Neural progenitor cell (in vitro differentiated cells): Measurements from ENCODE around the gene ANKRD35. TPM values are rescaled to one million over a fixed set of nuclear protein-coding genes. Genes with fewer than 3 reads are reported as not detected.
A peak's percentile ranks its signal among the peaks of the same experiment; 100 is the strongest.

Experiments
- DNase-seq: peaks from one replicate; pipeline ENCODE4 v3.0.0-alpha.2; 2016; ENCODE audit warnings: low spot score
- H2AFZ ChIP-seq: fragments of 200-600 bp; sonication (generic); replicated peaks from 2 replicates; pipeline ENCODE4 v1.6.1; 2016; ENCODE audit warnings: antibody characterized with exemption
- H3F3A ChIP-seq: fragments of 200-600 bp; sonication (generic); 2 replicates; pipeline ENCODE4 v1.6.1; 2016; ENCODE audit warnings: antibody characterized with exemption, low read depth
- H3K27ac ChIP-seq: fragments of 200-600 bp; sonication (generic); 2 replicates; pipeline ENCODE4 v1.5.1; 2016; ENCODE audit warnings: mild to moderate bottlenecking
- H3K27me3 ChIP-seq: fragments of 200-600 bp; sonication (generic); 2 replicates; pipeline ENCODE4 v1.6.1; 2016; ENCODE audit warnings: mild to moderate bottlenecking, moderate library complexity
- H3K36me3 ChIP-seq: fragments of 200-600 bp; sonication (generic); 2 replicates; pipeline ENCODE4 v1.5.1; 2016
- H3K4me1 ChIP-seq: fragments of 200-600 bp; sonication (generic); 2 replicates; pipeline ENCODE4 v1.6.1; 2016; ENCODE audit warnings: mixed run types
- H3K4me2 ChIP-seq: fragments of 200-600 bp; sonication (generic); 2 replicates; pipeline ENCODE4 v1.6.1; 2016
- H3K4me3 ChIP-seq: fragments of 200-600 bp; sonication (generic); 2 replicates; pipeline ENCODE4 v1.5.1; 2016
- H3K79me2 ChIP-seq: fragments of 200-600 bp; sonication (generic); 2 replicates; pipeline ENCODE4 v1.6.1; 2016; ENCODE audit warnings: low read depth
- H3K9ac ChIP-seq: fragments of 200-600 bp; sonication (generic); 2 replicates; pipeline ENCODE4 v1.6.1; 2016
- H3K9me3 ChIP-seq: fragments of 200-600 bp; sonication (generic); 2 replicates; pipeline ENCODE4 v1.5.1; 2016; ENCODE audit warnings: low read depth
- H4K20me1 ChIP-seq: fragments of 200-600 bp; sonication (generic); 2 replicates; pipeline ENCODE4 v1.6.1; 2016; ENCODE audit warnings: low read depth
- H3K27ac Mint-ChIP-seq: 3 replicates; pipeline ENCODE4 v1.8.0; 2021; ENCODE audit warnings: mixed read lengths
- H3K27me3 Mint-ChIP-seq: 2 replicates; pipeline ENCODE4 v1.8.0; 2022; ENCODE audit warnings: low read depth, mild to moderate bottlenecking, inconsistent platforms, moderate library complexity, mixed read lengths; ENCODE audit not compliant: insufficient read depth
- H3K36me3 Mint-ChIP-seq: 3 replicates; pipeline ENCODE4 v1.8.0; 2021; ENCODE audit warnings: mixed read lengths
- H3K4me1 Mint-ChIP-seq: 3 replicates; pipeline ENCODE4 v1.8.0; 2021; ENCODE audit warnings: mixed read lengths
- H3K4me3 Mint-ChIP-seq: 3 replicates; pipeline ENCODE4 v1.8.0; 2021; ENCODE audit warnings: mild to moderate bottlenecking, moderate library complexity, mixed read lengths
- H3K9me3 Mint-ChIP-seq: 3 replicates; pipeline ENCODE4 v1.8.0; 2020; ENCODE audit warnings: mixed read lengths
- CTCF ChIP-seq: fragments of 200-600 bp; sonication (generic); IDR thresholded peaks from 2 replicates; pipeline ENCODE4 v1.5.1; 2017; ENCODE audit warnings: antibody characterized with exemption, mild to moderate bottlenecking
- EZH2 ChIP-seq: fragments of 200-600 bp; sonication (generic); IDR thresholded peaks from 2 replicates; pipeline ENCODE4 v1.6.1; 2017; ENCODE audit warnings: antibody characterized with exemption, mild to moderate bottlenecking, moderate library complexity
- EZH2phosphoT487 ChIP-seq: fragments of 200-600 bp; sonication (generic); IDR thresholded peaks from 2 replicates; pipeline ENCODE4 v1.6.1; 2017; ENCODE audit warnings: antibody characterized with exemption
- total RNA-seq: library from RNA; depleted of rRNA; stranded (reverse); fragments of >200 nt; gene quantifications from 2 replicates; pipeline ENCODE4 v1.2.3, GENCODE V29; 2015; ENCODE audit warnings: low replicate concordance

The ANKRD35 gene
- total RNA-seq, 1 donor from 2014 or later, result 1.1 TPM

GRCh38 chr1:145906954-145907753 lies 21.5 kb upstream of the ANKRD35 start:
- no peaks in the 10 kb centered on the region for H3K9me3 ChIP-seq
- H3K36me3 ChIP-seq, result no peaks in the 10 kb centered on the region
- H3K4me1 ChIP-seq, result no peaks in the 10 kb centered on the region
- H3F3A ChIP-seq, result no peaks in the 10 kb centered on the region
- Mint-ChIP-seq H3K4me1 (peaks cover 11% of the 10 kb centered on the region), H3K4me3 (no peak overlapping the region), H3K27me3 (peaks cover 9% of the 10 kb centered on the region), H3K36me3 (peaks cover 2% of the 10 kb centered on the region), H3K9me3 (no peaks in the 10 kb centered on the region), H3K27ac (no peak overlapping the region)
- no peak for DNase-seq
- no peaks in the 10 kb centered on the region for H4K20me1 ChIP-seq
- H3K27me3 ChIP-seq, result no peaks in the 10 kb centered on the region
- H3K4me3 ChIP-seq, result no peak overlapping the region
- no peak overlapping the region for H3K4me2 ChIP-seq
- H3K9ac ChIP-seq, result no peak overlapping the region
- no peaks in the 10 kb centered on the region for H3K79me2 ChIP-seq
- H3K27ac ChIP-seq, result no peak overlapping the region
- H2AFZ ChIP-seq, result no peak overlapping the region
- TF ChIP-seq EZH2phosphoT487 (no peak), EZH2 (no peak), CTCF (no peak)

GRCh38 chr1:145901312-145902021 lies 15.8 kb upstream of the ANKRD35 start:
- Histone ChIP-seq H3K4me1 (no peaks in the 10 kb centered on the region), H3K9me3 (no peaks in the 10 kb centered on the region), H2AFZ (no peak overlapping the region), H3K4me3 (no peak overlapping the region), H3K79me2 (no peaks in the 10 kb centered on the region), H3K27ac (no peak overlapping the region), H3K9ac (no peak overlapping the region), H3K36me3 (no peaks in the 10 kb centered on the region), H4K20me1 (no peaks in the 10 kb centered on the region), H3K27me3 (no peaks in the 10 kb centered on the region), H3F3A (no peaks in the 10 kb centered on the region), H3K4me2 (no peak overlapping the region)
- peak; percentile 11 for TF ChIP-seq CTCF
- TF ChIP-seq EZH2, result no peak
- H3K9me3 Mint-ChIP-seq, result no peaks in the 10 kb centered on the region
- DNase-seq, result peak; percentile 11
- H3K4me1 Mint-ChIP-seq, result peaks cover 23% of the 10 kb centered on the region
- no peak overlapping the region for H3K27ac Mint-ChIP-seq
- H3K4me3 Mint-ChIP-seq, result peak overlapping the region; percentile 21
- peaks cover 18% of the 10 kb centered on the region for H3K27me3 Mint-ChIP-seq
- H3K36me3 Mint-ChIP-seq, result no peaks in the 10 kb centered on the region

- H3K9me3 Mint-ChIP-seq, result no peaks in the 10 kb centered on the region
- no peaks in the 10 kb centered on the region for H3K36me3 ChIP-seq
- DNase-seq, result no peak
- no peaks in the 10 kb centered on the region for H3F3A ChIP-seq
- no peak overlapping the region for H3K4me3 ChIP-seq
- no peak overlapping the region for H3K9ac ChIP-seq
- TF ChIP-seq EZH2, result no peak
- no peak for TF ChIP-seq EZH2phosphoT487
- TF ChIP-seq CTCF, result no peak
- peak overlapping the region; percentile 72 for H3K27ac Mint-ChIP-seq
- no peaks in the 10 kb centered on the region for H3K4me1 ChIP-seq
- H3K79me2 ChIP-seq, result no peaks in the 10 kb centered on the region
- H4K20me1 ChIP-seq, result no peaks in the 10 kb centered on the region
- H3K27ac ChIP-seq, result no peak overlapping the region
- peak overlapping the region; percentile 10 for H3K4me2 ChIP-seq
- peaks cover 22% of the 10 kb centered on the region for H3K27me3 Mint-ChIP-seq
- H3K9me3 ChIP-seq, result no peaks in the 10 kb centered on the region
- no peak overlapping the region for H2AFZ ChIP-seq
- H3K27me3 ChIP-seq, result no peaks in the 10 kb centered on the region
- H3K4me1 Mint-ChIP-seq, result peaks cover 23% of the 10 kb centered on the region
- H3K36me3 Mint-ChIP-seq, result no peaks in the 10 kb centered on the region
- peak overlapping the region; percentile 67 for H3K4me3 Mint-ChIP-seq
Measured at GRCh38 chr1:145898756-145899155, 13.1 kb upstream of the ANKRD35 start.
